HG03442 (cell line): ENCODE measurements around the gene SMARCA4.

Experiments used
- ATAC-seq: cut with Tn5 transposase; IDR thresholded peaks from one replicate; pipeline ENCODE4 v1.9.1; 2021; ENCODE audit warnings: mild to moderate bottlenecking, moderate library complexity; ENCODE audit not compliant: unreplicated experiment

Gene SMARCA4

DNA sequence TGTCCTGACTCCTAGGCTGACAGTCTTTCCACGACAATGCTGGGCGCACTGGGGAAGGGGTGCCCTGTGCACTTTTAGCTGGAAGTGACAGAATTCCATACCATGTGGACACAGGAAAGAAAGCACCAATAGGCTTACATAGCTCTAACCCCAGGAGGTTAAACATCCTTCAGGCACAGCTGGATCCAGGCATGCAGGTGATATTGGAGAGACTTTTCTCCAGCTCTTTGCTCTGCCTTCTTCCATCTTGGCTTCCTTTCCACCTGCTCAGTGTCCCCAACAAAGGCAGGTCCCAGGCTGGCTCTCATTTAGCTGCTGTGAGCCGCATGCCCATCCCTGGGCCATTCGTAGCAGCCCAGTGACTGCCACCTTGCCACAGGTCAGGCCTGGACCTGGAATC, 67.3 kb downstream of the SMARCA4 start:
- no peak for ATAC-seq

DNA sequence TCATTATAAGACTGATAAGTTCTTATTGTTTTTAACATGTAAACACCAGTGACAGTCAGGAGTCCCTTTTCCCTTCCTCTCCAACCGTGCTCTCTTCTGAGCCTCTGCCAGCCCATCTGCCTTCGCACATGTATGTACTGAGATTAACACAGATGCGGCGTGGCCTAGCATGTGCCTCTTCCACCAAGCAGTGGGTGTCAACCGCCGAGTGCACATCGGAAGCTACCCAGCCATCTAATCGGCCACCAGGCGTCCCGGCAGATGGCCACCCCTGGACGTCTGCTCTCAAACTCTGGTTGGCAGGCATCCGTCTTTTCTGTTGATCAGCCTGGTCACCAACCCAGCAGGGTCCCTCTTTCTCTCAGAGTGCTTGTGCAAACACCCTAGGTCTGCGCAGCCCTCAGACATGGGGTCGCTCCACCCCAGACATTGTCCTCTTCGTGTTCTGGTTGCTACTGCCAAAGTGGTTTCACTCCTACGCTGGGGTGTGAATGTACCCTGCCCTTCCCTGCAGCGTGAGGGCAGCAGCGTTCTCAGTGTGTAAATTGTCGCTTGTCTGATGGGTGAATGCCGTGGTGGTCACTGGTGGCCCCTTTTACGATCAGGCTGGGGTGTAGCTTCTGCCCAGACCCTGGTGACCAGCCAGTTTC, 70.7 kb downstream of the SMARCA4 start:
- no peak for ATAC-seq

GRCh38 chr19:11033251-11033650, 72.4 kb downstream of the SMARCA4 start:
- ATAC-seq, result no peak

DNA sequence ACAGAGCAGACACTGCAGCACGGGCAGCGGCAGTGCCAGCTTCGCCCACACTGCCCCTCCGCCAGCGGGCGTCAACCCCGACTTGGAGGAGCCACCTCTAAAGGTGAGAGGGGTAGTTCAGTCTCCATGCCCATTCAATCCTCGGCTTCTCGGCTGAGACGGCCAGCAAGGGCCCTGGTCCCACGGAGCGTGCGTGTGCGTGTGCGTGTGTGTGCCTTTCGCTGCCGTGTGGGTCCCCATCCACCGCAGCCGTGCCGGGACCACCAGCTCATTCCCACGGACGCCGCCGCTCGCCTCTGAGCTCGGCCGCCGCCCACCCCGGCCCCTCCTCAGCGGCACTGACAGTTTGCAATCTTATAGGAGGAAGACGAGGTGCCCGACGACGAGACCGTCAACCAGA, 72.9 kb downstream of the SMARCA4 start:
- no peak for ATAC-seq

- no peak for ATAC-seq
Observed at GRCh38 chr19:11034449-11035213, 73.8 kb downstream of the SMARCA4 start.

DNA sequence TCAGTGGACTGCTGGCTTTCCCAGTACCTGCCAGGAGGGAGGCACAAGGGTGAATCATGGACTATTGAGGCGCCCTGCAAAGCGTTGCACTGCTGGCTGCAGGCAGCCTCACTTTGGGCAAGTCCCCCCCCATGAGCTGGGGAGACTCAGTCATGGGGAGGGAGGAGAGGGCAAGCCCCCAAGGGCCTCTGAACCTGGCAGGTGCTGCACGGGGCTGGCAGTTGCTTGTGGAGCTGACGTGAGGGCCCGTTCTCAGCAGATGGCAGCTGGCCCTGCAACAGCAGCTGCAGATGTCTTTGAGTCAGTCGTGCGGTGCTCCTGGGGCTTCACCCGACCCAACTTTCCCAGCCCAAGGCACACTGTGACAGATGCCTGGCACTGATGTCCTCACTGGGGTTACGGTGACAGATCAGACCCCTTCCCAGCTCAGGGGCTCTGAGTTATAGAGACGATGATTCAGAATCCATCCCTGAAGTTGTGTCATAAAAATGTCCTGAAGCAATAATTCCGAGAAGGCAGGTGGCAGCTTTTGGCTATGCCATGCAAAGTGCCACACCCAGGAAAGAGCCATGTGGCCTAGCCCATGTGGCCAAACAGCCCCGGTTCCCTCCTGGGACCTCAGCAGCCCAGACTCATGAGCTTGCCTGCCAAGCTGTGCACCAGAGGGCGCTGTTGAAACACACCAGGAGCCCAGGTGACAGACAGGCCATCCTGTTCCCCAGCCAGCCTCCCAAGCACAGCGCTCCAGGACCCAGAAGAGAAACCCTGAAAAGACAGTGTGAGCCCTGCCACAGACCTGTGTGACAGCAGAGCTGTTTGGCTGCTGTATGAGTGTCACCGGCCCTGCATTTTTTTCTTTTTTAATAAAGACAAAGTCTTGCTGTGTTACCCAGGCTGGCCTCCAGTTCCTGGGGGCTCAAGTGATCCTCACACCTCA, 74.9 kb downstream of the SMARCA4 start:
- ATAC-seq, result no peak

DNA sequence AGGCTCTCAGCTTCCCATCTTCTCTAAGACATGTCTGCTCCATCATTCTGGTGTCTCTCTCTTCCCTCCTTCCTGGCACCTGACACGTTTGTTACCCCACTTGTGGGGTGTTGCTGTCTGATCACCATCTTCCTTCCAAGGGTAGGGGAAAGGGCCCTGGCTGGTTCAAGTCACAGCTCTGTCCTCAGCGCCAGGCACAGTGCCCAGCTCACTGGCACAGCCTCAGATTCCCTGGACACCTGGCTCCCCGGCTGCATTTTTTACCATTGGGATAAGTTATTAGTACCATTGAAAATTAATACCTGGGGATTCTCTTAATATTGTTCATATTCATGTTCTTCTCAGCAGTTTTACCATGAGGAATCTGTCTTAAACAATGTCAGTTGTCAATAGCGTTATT, 77.7 kb downstream of the SMARCA4 start:
- ATAC-seq, result no peak

GRCh38 chr19:11041194-11041593, 80.4 kb downstream of the SMARCA4 start:
- no peak for ATAC-seq

DNA sequence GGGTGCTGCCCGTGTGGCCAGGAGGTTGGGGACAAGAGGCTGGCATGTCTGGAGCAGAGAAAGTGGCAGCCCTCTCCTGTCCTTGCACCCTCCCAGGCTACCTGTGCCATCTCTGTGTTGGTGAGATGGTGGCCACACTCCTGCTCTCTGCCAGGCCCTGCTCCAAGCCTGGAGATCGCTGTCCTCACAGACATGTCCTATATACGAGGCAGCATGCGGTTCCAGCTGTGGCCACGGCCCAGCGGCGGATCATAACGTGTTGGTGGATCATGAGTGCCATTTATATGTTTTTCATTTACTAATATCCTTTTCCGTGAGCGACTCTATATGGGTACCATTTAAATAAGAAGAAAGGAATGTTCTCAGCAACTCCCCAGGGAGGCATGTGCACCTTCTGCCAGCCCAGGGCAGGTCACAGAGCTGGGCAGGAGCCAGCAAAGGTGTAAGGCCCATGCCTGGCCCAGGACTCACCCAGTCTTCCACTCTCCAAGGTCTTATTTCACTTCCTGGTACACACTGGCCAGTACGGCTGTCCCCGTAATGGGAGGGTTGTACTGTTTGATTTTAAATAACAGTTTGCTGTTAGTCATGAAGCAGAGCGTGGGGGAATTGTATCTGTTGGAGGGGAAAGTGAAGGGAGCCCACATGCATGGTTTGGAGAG, 81.3 kb downstream of the SMARCA4 start:
- no peak for ATAC-seq

DNA sequence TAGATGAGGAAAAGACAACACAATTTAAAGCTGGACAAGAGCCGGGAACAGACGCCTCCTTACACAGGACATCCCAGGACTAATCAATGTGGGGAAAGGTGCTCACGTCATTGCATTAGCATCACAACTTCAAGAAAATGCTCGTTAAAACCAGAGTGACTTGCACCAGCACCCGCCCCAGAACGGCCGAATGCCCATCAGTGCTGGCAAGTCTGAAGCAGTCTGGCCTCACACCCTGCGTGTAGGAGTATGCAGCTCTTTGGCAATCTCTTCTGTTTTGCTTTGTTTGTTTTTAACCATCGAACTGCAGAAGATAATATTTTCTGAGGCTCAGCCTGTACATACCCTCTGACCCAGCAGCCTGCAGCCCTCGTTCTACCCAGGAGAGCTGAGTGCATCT, 83.6 kb downstream of the SMARCA4 start:
- no peak for ATAC-seq

DNA sequence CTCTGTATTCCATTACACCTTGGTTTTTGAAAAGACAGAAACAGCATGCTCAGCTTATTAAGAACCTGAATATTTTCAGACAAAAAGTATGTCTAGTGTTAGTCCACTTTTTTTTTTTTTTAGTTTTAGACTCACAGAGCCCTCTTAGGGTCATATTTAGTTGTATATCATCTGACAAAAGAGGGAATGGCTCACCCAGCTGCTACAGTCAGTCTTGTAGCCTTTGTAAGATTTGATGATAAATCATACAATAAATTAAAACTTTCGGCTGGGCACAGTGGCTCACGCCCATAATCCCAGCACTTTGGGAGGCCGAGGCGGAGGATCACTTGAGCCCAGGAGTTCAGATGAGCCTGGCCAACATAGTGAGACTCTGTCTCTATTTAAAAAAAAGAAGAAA, 84.7 kb downstream of the SMARCA4 start:
- ATAC-seq, result no peak

GRCh38 chr19:11046605-11047354, 86.0 kb downstream of the SMARCA4 start:
- no peak for ATAC-seq

DNA sequence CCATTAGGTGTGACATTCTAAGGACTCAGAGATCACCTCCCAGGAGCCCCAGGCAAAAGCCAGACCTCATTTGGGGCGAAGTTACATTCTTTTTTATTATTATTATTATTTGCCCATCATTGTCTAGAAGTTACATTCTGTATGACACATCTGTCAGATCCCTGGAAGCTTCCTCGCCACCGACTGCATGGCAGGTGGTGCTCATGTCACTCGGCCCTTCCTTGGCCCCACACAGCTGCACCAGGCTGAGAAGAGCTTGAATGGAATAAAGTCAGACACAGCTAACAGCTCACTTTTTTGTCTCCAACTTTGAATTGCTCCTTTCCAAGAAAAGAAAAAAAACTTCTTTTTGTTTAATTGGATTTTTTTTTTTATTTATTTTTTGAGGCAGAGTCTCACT, 87.0 kb downstream of the SMARCA4 start:
- ATAC-seq, result no peak

- ATAC-seq, result no peak
Observed at GRCh38 chr19:11050323-11051114, 89.7 kb downstream of the SMARCA4 start.

GRCh38 chr19:11053817-11054195, 93.0 kb downstream of the SMARCA4 start:
- ATAC-seq, result no peak

GRCh38 chr19:11054200-11054599, 93.4 kb downstream of the SMARCA4 start:
- no peak for ATAC-seq

- no peak for ATAC-seq
Observed at GRCh38 chr19:11054628-11055027, 93.8 kb downstream of the SMARCA4 start.

DNA sequence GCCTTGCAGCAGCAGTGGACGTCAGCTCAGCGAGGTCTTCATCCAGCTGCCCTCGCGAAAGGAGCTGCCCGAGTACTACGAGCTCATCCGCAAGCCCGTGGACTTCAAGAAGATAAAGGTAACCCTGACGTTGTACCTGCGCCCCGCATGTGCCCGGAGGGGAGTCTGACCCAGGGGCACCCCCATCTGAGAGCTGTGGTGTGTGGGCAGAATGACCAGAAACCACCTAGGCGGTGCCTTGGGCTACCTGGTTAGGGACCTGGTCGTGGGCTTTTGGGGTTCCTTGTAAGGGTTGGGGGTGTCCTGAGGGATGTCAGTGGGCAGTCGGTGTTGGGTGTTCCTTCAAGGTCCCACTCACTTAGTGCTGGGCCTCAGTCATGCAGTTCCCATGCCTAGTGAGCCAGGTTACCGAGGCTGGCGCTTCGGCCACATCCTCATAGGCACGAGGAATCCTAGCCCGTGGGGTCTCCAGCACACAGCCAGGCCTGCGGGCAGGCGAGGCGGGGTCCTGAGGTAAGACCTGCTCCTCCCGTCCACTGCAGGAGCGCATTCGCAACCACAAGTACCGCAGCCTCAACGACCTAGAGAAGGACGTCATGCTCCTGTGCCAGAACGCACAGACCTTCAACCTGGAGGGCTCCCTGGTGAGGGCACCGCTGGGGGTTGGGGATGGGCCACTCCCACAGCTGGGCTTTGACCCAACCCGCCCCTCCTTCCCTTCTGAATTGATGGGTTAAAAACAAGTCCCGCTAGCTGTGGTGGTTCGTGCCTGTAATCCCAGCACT, 97.6 kb downstream of the SMARCA4 start:
- no peak for ATAC-seq
